ENCODE measurements around the gene ATAD2B. TPM values are rescaled to one million over a fixed set of nuclear protein-coding genes. Genes with fewer than 3 reads are reported as not detected.

The ATAD2B gene
- total and polyA plus RNA-seq, 2 of the 8 experiments (the other 6 are each of a cell fraction or from before 2014, with no cell fraction given), result 3.4 to 16.1 TPM

GRCh38 chr2:23776021-23776420, 150.9 kb downstream of the ATAD2B start:
- Histone ChIP-seq H2AK5ac (ENCODE audit: low read depth, low read length) (no peak overlapping the region), H3K4me2 (ENCODE audit: insufficient read depth in 1 of 2, low read depth in 2 of 2, low read length in 2 of 2) (no peak overlapping the region), H3K27me3 (replicated peaks in 1 of 4; ENCODE audit: control insufficient read depth in 3 of 4, extremely low read depth in 1 of 4, insufficient read depth in 3 of 4, low read length in 3 of 4) (no peaks in the 10 kb centered on the region), H3K14ac (ENCODE audit: insufficient read length) (no peak overlapping the region), H2BK15ac (ENCODE audit: low read length) (no peak overlapping the region), H3K56ac (replicated peaks; ENCODE audit: insufficient read length, low read depth, low read length) (no peak overlapping the region), H3K4me3 (ENCODE audit: extremely low read depth in 1 of 4, insufficient read depth in 2 of 4, low read depth in 3 of 4, low read length in 4 of 4) (no peak overlapping the region), H3K27ac (ENCODE audit: low read depth, low read length) (no peak overlapping the region), H3K79me2 (ENCODE audit: control insufficient read depth in 1 of 2, insufficient read depth in 2 of 2, low read length in 2 of 2) (no peaks in the 10 kb centered on the region), H3K9me3 (ENCODE audit: insufficient read depth in 2 of 2, low read depth in 1 of 2, low read length in 1 of 2) (peaks cover 0 to under 1% of the 10 kb centered on the region in 2 experiments; a peak in 1 of 4 replicates), H3K79me1 (ENCODE audit: low read depth, low read length) (no peaks in the 10 kb centered on the region), H2BK20ac (ENCODE audit: low read length) (no peak overlapping the region), H3K18ac (ENCODE audit: extremely low read depth, low read length) (no peak overlapping the region), H4K20me1 (replicated peaks in 1 of 2; ENCODE audit: control insufficient read depth in 1 of 2, insufficient read depth in 2 of 2, low read length in 2 of 2) (no peaks in the 10 kb centered on the region), H3K36me3 (ENCODE audit: control insufficient read depth in 2 of 4, insufficient read depth in 4 of 4, low read length in 3 of 4) (peaks cover 0 to 7% (median 2%) of the 10 kb centered on the region in 4 experiments; a peak in 4 of 8 replicates), H2BK5ac (ENCODE audit: low read depth, low read length) (no peak overlapping the region), H2AFZ (ENCODE audit: low read length) (no peak overlapping the region), H2BK12ac (ENCODE audit: low read depth, low read length) (no peak overlapping the region), H3K23me2 (ENCODE audit: low read depth, low read length) (no peaks in the 10 kb centered on the region), H3K4me1 (replicated peaks in 1 of 4; ENCODE audit: control insufficient read depth in 3 of 4, insufficient read depth in 4 of 4, low read length in 3 of 4) (no peaks in the 10 kb centered on the region), H3K9ac (replicated peaks in 1 of 4; ENCODE audit: extremely low read depth in 1 of 4, low read depth in 3 of 4, low read length in 3 of 4) (no peak overlapping the region), H3K4ac (replicated peaks; ENCODE audit: insufficient read length, low read depth, low read length) (no peak overlapping the region), H4K8ac (ENCODE audit: extremely low read depth, insufficient read depth, low read length) (no peak overlapping the region), H2BK120ac (replicated peaks; ENCODE audit: low read depth, low read length) (no peak overlapping the region), H3K23ac (ENCODE audit: insufficient read length) (no peak overlapping the region), H4K5ac (ENCODE audit: insufficient read length, low read depth, low read length) (no peak overlapping the region), H4K91ac (replicated peaks; ENCODE audit: insufficient read length, low read length) (no peak overlapping the region)
- no peak for DNase-seq (ENCODE audit: low read depth in 1 of 2, low spot score in 2 of 2)
- ChIA-PET CTCF (ENCODE audit: partially characterized antibody) (no interaction called here), POLR2A (ENCODE audit: partially characterized antibody) (no interaction called here)
- no peak for TF ChIP-seq ASH2L (IDR thresholded peaks at IDR 0.05; ENCODE audit: low read length)
- TF ChIP-seq KDM4A (IDR thresholded peaks at IDR 0.05; ENCODE audit: low read depth, low read length, severe bottlenecking), result no peak
- TF ChIP-seq TAF1 (IDR thresholded peaks at IDR 0.05; ENCODE audit: low read depth, low read length), result no peak
- TF ChIP-seq TBP (IDR thresholded peaks at IDR 0.05; ENCODE audit: low read depth, low read length), result no peak
- no peak for TF ChIP-seq CREB1 (IDR thresholded peaks at IDR 0.05)
- TF ChIP-seq RNF2 (IDR thresholded peaks at IDR 0.05; ENCODE audit: borderline replicate concordance, low read depth, low read length, missing control alignments, poor library complexity, severe bottlenecking), result no peak
- TF ChIP-seq ZNF274 (IDR thresholded peaks at IDR 0.05; ENCODE audit: borderline replicate concordance, extremely low read depth, low read length), result no peak
- no peak for TF ChIP-seq BRCA1 (IDR thresholded peaks at IDR 0.05; ENCODE audit: low read depth, low read length)
- no peak for TF ChIP-seq NRF1 (IDR thresholded peaks at IDR 0.05; ENCODE audit: low read depth, low read length)
- no peak for FAIRE-seq
- 97% methylated on average over 6 of the region's 6 CpGs; no CpG with 5 or more reads in 1 of the 2 experiments for WGBS, 2 experiments (ENCODE audit: extremely low coverage in 1 of 2, insufficient coverage in 1 of 2, insufficient read length in 1 of 2, insufficient replicate concordance in 2 of 2, low coverage in 1 of 2, low lambda C conversion rate in 2 of 2, missing lambda C conversion rate in 1 of 2)

All from H1 (cell line).